IMR-90 (cell line): ENCODE results near the gene MOB1B. TPM values are rescaled to one million over a fixed set of nuclear protein-coding genes. Genes with fewer than 3 reads are reported as not detected.

Source experiments
- ATAC-seq: fragments of 200-7000 bp; cut with Tn5 transposase; 2 replicates; pipeline ENCODE4 v1.9.1; 2020; ENCODE audit warnings: low read depth, mild to moderate bottlenecking, moderate library complexity
- BruUV-seq: library from RNA; stranded (reverse); fragments of 400-500 nt; replicated peaks from 2 replicates; lab custom pipeline; 2021; lab: Mats Ljungman, UMichigan
- CTCF ChIA-PET: fragments of 300-600 bp; formaldehyde crosslinking; extraction: SDS; loops from one replicate; lab custom pipeline; 2021; ENCODE audit warnings: antibody characterized with exemption; lab: Yijun Ruan, JAX
- POLR2A ChIA-PET: fragments of 300-600 bp; sonication (Branson Sonifier 250); formaldehyde crosslinking; loops from one replicate; lab custom pipeline; 2022; ENCODE audit warnings: antibody characterized with exemption; ENCODE audit not compliant: unreplicated experiment; lab: Charles Lee
- DNase-seq: peaks from one replicate; pipeline ENCODE4 v3.0.0; 2013
- H2AFZ ChIP-seq: replicated peaks from 2 replicates; pipeline ENCODE3; 2013; ENCODE audit warnings: low read length, mild to moderate bottlenecking; ENCODE audit not compliant: poor library complexity
- H2AK5ac ChIP-seq: 2 replicates; pipeline ENCODE4 v1.6.1; 2013; ENCODE audit warnings: low read depth, low read length, inconsistent platforms
- H2AK9ac ChIP-seq: replicated peaks from 2 replicates; pipeline ENCODE3; 2013; ENCODE audit warnings: mild to moderate bottlenecking, low read depth, low read length, moderate library complexity; ENCODE audit not compliant: poor library complexity
- H2BK120ac ChIP-seq: 2 replicates; pipeline ENCODE4 v1.6.1; 2013; ENCODE audit warnings: low read depth, low read length, inconsistent platforms
- H2BK15ac ChIP-seq: 3 replicates; pipeline ENCODE4 v1.6.1; 2013; ENCODE audit warnings: low read depth, low read length, inconsistent platforms
- H2BK20ac ChIP-seq: 2 replicates; pipeline ENCODE4 v1.6.1; 2013; ENCODE audit warnings: low read depth, mild to moderate bottlenecking, inconsistent platforms, low read length, moderate library complexity
- H2BK5ac ChIP-seq: 2 replicates; pipeline ENCODE4 v1.6.1; 2013; ENCODE audit warnings: mild to moderate bottlenecking, low read depth, low read length, inconsistent platforms; ENCODE audit not compliant: poor library complexity, severe bottlenecking
- H3K14ac ChIP-seq: replicated peaks from 2 replicates; pipeline ENCODE4 v1.6.1; 2013; ENCODE audit warnings: low read depth, low read length, inconsistent platforms
- H3K18ac ChIP-seq: 2 replicates; pipeline ENCODE4 v1.6.1; 2013; ENCODE audit warnings: low read depth, low read length, control low read depth
- H3K23ac ChIP-seq: 2 replicates; pipeline ENCODE4 v1.6.1; 2013; ENCODE audit warnings: low read depth, low read length, inconsistent platforms
- H3K27ac ChIP-seq: 2 replicates; pipeline ENCODE4 v1.5.1; 2013; ENCODE audit warnings: mild to moderate bottlenecking, control low read depth, low read length; ENCODE audit not compliant: insufficient read depth
- H3K27me3 ChIP-seq: 2 replicates; pipeline ENCODE4 v1.6.1; 2013; ENCODE audit warnings: low read length; ENCODE audit not compliant: control insufficient read depth, insufficient read depth
- H3K36me3 ChIP-seq: 2 replicates; pipeline ENCODE4 v1.6.1; 2013; ENCODE audit warnings: low read length, mixed read lengths; ENCODE audit not compliant: control insufficient read depth, insufficient read depth
- H3K4ac ChIP-seq: 2 replicates; pipeline ENCODE4 v1.6.1; 2013; ENCODE audit warnings: low read depth, low read length, inconsistent platforms
- H3K4me1 ChIP-seq: 2 replicates; pipeline ENCODE4 v1.6.1; 2013; ENCODE audit warnings: low read length, mixed read lengths; ENCODE audit not compliant: control insufficient read depth, insufficient read depth
- H3K4me2 ChIP-seq: 2 replicates; pipeline ENCODE4 v1.6.1; 2013; ENCODE audit warnings: low read depth, mild to moderate bottlenecking, control low read depth, low read length, moderate library complexity
- H3K4me3 ChIP-seq: 2 replicates; pipeline ENCODE4 v1.5.1; 2013; ENCODE audit warnings: low read depth, mild to moderate bottlenecking, control low read depth, low read length, moderate library complexity; ENCODE audit not compliant: insufficient read depth
- H3K56ac ChIP-seq: 2 replicates; pipeline ENCODE4 v1.6.1; 2013; ENCODE audit warnings: low read length, inconsistent platforms; ENCODE audit not compliant: insufficient read depth; ENCODE audit errors: extremely low read depth
- H3K79me1 ChIP-seq, 2 experiments: 2 replicates each; pipeline ENCODE4 v1.6.1; 2013; ENCODE audit warnings: low read length in 2 of 2, inconsistent platforms in 1 of 2, low read depth in 1 of 2
- H3K9ac ChIP-seq: 2 replicates; pipeline ENCODE4 v1.6.1; 2013; ENCODE audit warnings: low read depth, low read length, control low read depth
- H3K9me1 ChIP-seq: 2 replicates; pipeline ENCODE4 v1.6.1; 2013; ENCODE audit warnings: low read length, inconsistent platforms; ENCODE audit not compliant: insufficient read depth
- H3K9me3 ChIP-seq: 2 replicates; pipeline ENCODE4 v1.6.1; 2013; ENCODE audit warnings: low read length; ENCODE audit not compliant: control insufficient read depth, insufficient read depth
- H4K20me1 ChIP-seq: 2 replicates; pipeline ENCODE4 v1.6.1; 2013; ENCODE audit warnings: low read length, inconsistent platforms; ENCODE audit not compliant: insufficient read depth
- H4K5ac ChIP-seq: 2 replicates; pipeline ENCODE4 v1.6.1; 2013; ENCODE audit warnings: mild to moderate bottlenecking, low read depth, low read length, control low read depth
- H4K8ac ChIP-seq, 2 experiments: 2 replicates each; pipeline ENCODE4 v1.6.1; 2013; ENCODE audit warnings: low read depth in 2 of 2, low read length in 2 of 2, control low read depth in 1 of 2, inconsistent platforms in 1 of 2
- H4K91ac ChIP-seq: 2 replicates; pipeline ENCODE4 v1.6.1; 2013; ENCODE audit warnings: low read depth, low read length, inconsistent platforms; ENCODE audit not compliant: insufficient read depth
- CEBPB ChIP-seq: IDR thresholded peaks from 2 replicates; pipeline ENCODE4 v1.6.1; 2012; ENCODE audit warnings: low read depth, low read length, improper control_type of control experiment
- CHD1 ChIP-seq: IDR thresholded peaks from 2 replicates; pipeline ENCODE4 v1.6.1; 2012; ENCODE audit warnings: low read depth, low read length, improper control_type of control experiment
- CTCF ChIP-seq: conservative IDR thresholded peaks from 2 replicates; pipeline ENCODE4 v1.5.1; 2012; ENCODE audit warnings: mild to moderate bottlenecking, low read depth, low read length, improper control_type of control experiment
- MAFK ChIP-seq: IDR thresholded peaks from 2 replicates; pipeline ENCODE4 v1.6.1; 2012; ENCODE audit warnings: low read depth, low read length, improper control_type of control experiment
- MAZ ChIP-seq: IDR thresholded peaks from 2 replicates; pipeline ENCODE4 v1.6.1; 2012; ENCODE audit warnings: low read depth, mild to moderate bottlenecking, low read length, improper control_type of control experiment, moderate library complexity, borderline replicate concordance
- MXI1 ChIP-seq: IDR thresholded peaks from 2 replicates; pipeline ENCODE4 v1.6.1; 2012; ENCODE audit warnings: low read depth, mild to moderate bottlenecking, low read length, moderate library complexity, borderline replicate concordance
- POLR2A ChIP-seq: IDR thresholded peaks from 2 replicates; pipeline ENCODE4 v1.6.1; 2012; ENCODE audit warnings: mild to moderate bottlenecking, low read depth, low read length
- RFX5 ChIP-seq: IDR thresholded peaks from 2 replicates; pipeline ENCODE4 v1.8.0; 2012; ENCODE audit warnings: low read depth, mild to moderate bottlenecking, low read length, moderate library complexity
- SMC3 ChIP-seq: fragments of 150-350 bp; IDR thresholded peaks from 2 replicates; pipeline ENCODE4 v1.6.1; 2016; ENCODE audit warnings: low read depth, mild to moderate bottlenecking, antibody characterized with exemption, low read length, moderate library complexity
- USF2 ChIP-seq: fragments of 150-350 bp; IDR thresholded peaks from 2 replicates; pipeline ENCODE4 v1.6.1; 2017; ENCODE audit warnings: mild to moderate bottlenecking, antibody characterized with exemption, low read length, low read depth
- WGBS, 2 experiments: methylation state at CpG; one replicate each; pipeline versions ENCODE4 v1.1.5 to v1.1.7; 2013; ENCODE audit warnings: missing lambda C conversion rate in 2 of 2; ENCODE audit not compliant: insufficient read length in 1 of 2; ENCODE audit errors: extremely low coverage in 2 of 2; 5-methylcytosine and 5-hydroxymethylcytosine counted together
- dilution Hi-C: fragments of 300-500 bp; cut with HindIII; formaldehyde crosslinking; loops from one replicate; pipeline ENCODE4 v1.14.3; 2018; ENCODE audit warnings: low sequenced_read_pairs; ENCODE audit not compliant: unreplicated experiment
- in situ Hi-C: fragments of 300-500 bp; cut with MboI; formaldehyde crosslinking; loops from 3 replicates; pipeline ENCODE4 v1.14.3; 2019; ENCODE audit warnings: low sequenced_read_pairs, inconsistent platforms, mixed read lengths
- intact Hi-C: fragments of 100-400 bp; cut with micrococcal nuclease; formaldehyde crosslinking; loops from 2 replicates; pipeline ENCODE4 v1.10.0; 2022
- polyA plus RNA-seq, 3 experiments: library from polyadenylated mRNA; depleted of rRNA; stranded (reverse); fragments of >200 nt; gene quantifications; 2 replicates each; pipeline ENCODE4 v1.2.3, GENCODE V29; 2012; ENCODE audit warnings: low replicate concordance in 1 of 3
- total RNA-seq: library from RNA; depleted of rRNA; stranded (reverse); fragments of >200 nt; gene quantifications from 2 replicates; pipeline ENCODE4 v1.2.3, GENCODE V29; 2012

MOB1B gene
- total and polyA plus RNA-seq, 2 of the 4 experiments (the other 2 are of a cell fraction): 5.7 to 6.8 TPM

GRCh38 chr4:71004281-71004851, 102.2 kb downstream of the MOB1B start:
- ATAC-seq: peak; percentile 10; the same call in 1 of the 2 replicates
- Histone ChIP-seq H2BK20ac (no peak overlapping the region), H2AK5ac (no peak overlapping the region), H3K4me1 (peaks cover 5% of the 10 kb centered on the region), H3K4me3 (no peak overlapping the region), H3K9ac (no peak overlapping the region), H2BK5ac (no peak overlapping the region), H3K27ac (no peak overlapping the region), H2BK120ac (no peak overlapping the region), H3K4me2 (no peak overlapping the region), H3K9me1 (no peaks in the 10 kb centered on the region), H3K18ac (no peak overlapping the region), H3K27me3 (no peaks in the 10 kb centered on the region), H2AFZ (no peak overlapping the region), H4K20me1 (peaks cover 6% of the 10 kb centered on the region; the same call in 1 of the 2 replicates), H3K4ac (no peak overlapping the region), H2BK15ac (no peak overlapping the region), H2AK9ac (no peak overlapping the region), H3K79me1 (peaks cover 0 to 31% of the 10 kb centered on the region in 2 experiments; a peak in 3 of 4 replicates), H3K56ac (no peak overlapping the region), H4K5ac (no peak overlapping the region), H3K23ac (no peak overlapping the region; the same call in 1 of the 2 replicates), H3K36me3 (peaks cover 2% of the 10 kb centered on the region; the same call in 1 of the 2 replicates), H4K91ac (no peak overlapping the region), H4K8ac (no peak overlapping the region), H3K14ac (no peak overlapping the region), H3K9me3 (no peaks in the 10 kb centered on the region; the same call in 1 of the 2 replicates)
- 100% methylated on average over 1 of the region's 7 CpGs; no CpG with 5 or more reads in 1 of the 2 experiments for WGBS, 2 experiments
- CTCF ChIA-PET: no interaction called here
- no peak for DNase-seq
- TF ChIP-seq MXI1 (no peak), MAFK (no peak), CHD1 (no peak), USF2 (no peak), CTCF (no peak), RFX5 (no peak), MAZ (no peak), SMC3 (no peak), POLR2A (no peak), CEBPB (no peak)
- dilution Hi-C loops (no loop called here), intact Hi-C loops (no loop called here), in situ Hi-C loops (no loop called here)
- POLR2A ChIA-PET: no interaction called here
- BruUV-seq: no TSS peak
